ENCODE data around the gene CHD5.

CHD5 gene

DNA sequence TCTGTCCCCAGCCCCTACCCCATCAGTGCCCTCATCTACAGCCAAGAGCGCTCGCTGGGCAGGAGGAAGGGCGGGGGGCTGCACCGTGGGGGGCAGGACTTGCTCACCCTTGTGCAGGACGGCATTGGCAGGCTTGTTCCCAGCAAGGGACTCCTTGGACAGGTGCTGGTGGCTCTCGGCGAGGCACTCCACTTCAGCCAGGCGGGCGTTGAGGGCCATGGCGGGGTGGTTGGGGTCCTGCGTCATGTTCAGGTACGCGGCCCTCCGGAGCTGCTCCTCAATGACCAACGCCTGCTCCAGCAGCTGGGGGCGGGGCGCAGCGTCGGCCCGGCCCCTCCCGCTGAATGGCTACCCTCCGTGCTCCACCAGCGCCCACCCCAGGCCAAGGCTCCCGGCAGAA lies 70.4 kb downstream of the CHD5 start:
- DNase-seq, result no peak

DNA sequence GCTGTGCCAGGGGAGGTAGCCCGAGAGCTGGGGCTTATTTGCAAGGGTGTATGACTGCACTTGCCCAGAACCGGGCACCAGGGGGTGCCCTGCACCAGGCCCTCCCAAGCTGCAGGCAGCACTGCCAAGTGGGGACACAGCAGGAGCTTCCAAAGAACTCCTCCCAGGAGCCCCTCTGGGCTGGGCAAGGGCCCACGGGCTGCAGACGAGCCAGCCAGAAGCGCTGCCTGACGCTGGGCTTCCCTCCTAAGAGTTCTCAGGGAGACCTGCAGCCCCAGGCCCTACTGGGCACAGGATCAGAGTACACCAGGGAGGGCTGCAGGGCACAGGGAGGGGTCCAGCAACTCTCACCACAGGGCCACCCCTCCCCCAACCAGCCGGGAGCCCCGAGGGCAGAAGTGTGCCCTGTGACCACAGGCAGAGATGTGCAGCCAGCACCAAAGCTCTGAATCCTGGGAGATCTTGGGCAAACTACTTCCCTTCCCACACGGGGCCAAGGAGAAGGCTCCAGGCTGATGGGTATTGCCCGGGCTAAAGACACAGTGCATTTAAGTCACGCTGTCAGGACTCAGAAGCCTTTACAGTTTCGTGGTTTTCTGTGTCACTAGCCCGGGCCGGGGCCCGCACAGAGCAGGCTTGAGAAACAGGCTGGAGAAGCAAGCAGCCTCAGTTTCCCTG lies 71.0 kb downstream of the CHD5 start:
- DNase-seq, result peak; percentile 87

DNA sequence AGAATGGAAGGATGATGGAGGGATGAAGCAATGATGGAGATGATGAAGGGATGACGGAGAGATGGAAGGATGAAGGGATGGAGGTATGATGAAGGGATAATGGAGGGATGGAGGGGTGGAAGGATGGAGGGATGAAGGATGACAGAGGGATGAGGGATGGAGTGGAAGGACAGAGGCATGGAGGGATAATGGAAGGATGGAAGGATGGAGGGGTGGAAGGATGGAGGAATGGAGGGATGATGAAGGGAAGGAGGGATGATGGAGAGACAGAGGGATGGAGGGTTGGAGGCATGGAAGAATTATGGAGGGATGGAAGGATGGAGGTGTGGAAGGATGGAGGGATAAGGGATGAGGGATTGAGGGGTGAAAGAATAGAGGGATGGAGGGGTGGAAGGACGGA lies 71.6 kb downstream of the CHD5 start:
- no peak for DNase-seq

DNA sequence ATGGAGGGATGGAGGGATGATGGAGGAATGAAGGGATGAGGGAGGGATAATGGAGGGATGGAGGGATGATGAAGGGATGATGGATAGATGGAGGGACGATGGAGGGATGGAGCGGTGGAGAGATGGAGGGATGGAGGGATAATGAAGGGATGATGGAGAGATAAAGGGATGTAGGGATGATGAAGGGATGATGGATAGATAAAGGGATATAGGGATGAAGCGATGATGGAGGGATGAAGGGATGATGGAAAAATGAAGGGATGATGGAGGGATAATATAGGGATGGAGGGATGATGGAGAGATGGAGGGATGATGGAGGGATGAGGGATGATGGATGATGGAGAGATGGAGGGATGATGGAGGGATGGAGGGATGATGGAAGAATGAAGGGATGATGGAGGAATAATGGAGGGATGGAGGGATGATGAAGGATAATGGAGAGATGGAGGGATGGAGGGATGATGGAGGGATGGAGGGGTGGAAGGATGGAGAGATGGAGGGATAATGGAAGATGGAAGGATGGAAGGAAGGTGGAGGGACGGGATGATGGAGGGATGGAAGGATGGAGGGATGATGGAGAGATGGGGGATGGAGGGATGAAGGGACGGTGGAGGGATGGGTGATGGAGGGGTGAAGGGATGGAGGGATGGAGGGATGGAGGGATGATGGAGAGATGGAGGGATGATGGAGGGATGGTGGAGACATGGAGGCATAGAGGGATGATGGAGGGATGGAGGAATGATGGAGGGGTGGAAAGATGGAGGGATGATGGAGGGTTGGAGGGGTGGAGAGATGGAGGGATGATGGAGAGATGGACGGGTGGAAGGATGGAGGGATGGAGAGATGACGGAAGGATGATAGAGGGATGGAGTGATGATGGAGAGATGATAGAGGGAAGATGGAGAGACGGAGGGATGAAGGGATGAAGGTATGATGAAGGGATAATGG lies 72.4 kb downstream of the CHD5 start:
- DNase-seq, result no peak

DNA sequence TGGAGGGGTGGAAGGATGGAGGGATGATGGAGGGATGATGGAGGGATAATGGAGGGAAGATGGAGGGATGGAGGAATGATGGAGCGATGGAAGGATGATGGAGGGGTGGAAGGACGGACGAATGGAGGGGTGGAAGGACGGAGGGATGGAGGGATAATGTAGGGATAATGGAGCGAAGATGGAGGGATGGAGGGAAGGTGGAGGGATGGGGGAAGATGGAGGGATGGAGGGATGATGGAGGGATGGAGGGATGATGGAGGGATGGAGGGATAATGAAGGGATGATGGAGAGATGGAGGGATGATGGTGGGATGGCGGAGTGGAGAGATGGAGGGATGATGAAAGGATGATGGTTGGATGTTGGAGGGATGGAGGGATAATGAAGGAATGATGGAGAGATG lies 73.1 kb downstream of the CHD5 start:
- DNase-seq, result no peak

DNA sequence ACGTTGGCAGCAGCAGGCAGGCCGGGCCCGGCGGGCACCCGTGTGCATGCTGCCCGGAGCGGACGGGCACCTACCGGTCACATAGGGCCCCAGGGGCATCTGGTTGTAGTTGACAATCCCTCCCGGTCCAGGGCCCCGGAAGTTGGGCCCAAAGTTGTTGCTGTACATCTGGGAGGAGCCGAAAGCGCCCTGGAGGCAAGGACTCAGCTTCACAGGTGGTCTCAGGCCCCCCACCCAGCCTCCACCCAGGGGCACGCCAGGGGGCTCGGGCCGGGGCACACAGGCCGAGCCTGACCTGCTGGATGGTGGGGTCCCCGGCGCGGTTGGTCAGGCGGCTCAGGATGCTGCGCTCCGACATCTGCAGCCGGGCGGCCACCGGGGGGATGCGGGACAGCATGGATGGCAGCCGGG lies 73.8 kb downstream of the CHD5 start:
- DNase-seq, result no peak

DNA sequence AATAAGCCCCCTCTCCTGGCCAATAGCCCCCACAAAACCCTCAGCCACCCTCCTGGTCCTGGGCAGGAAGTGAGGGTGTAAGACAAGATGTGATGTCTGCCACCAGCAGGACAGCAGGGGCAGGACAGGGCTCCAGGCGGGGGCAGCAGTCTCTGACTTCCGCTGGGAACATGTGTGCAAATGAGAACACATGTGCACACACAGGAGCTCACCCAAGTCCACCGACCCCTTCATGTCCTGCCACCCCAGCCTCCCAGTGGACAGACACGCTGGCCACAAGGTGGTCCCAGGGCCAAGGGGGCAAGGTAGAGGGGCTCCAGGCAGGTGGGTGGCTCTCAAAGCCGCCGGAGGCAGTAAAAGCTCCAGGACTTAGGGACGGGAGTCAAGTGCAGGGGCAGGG lies 74.4 kb downstream of the CHD5 start:
- DNase-seq, result peak; percentile 72

DNA sequence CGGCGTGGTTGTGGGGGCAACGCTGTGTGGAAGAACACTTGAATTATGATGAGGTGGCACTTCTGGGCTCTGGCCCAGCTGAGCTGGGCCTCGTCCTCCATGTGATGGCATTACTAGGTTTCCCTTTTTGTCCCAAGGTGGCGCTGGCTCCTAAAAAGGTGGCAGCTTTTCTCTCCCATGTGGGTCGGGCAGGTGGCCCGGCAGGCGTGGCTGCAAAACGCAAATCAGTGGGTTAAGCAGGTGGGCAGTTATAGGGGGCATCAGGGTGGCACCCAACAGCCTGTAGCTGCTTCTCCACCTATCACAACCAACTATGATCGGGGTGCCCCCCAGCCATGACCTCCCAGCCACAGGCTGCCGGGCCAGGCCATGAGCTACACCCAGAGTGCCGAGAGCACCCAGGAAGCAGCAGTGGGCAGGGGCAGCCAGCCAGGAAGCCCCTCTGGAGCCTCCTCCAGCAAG lies 74.9 kb downstream of the CHD5 start:
- peak; percentile 76 for DNase-seq

DNA sequence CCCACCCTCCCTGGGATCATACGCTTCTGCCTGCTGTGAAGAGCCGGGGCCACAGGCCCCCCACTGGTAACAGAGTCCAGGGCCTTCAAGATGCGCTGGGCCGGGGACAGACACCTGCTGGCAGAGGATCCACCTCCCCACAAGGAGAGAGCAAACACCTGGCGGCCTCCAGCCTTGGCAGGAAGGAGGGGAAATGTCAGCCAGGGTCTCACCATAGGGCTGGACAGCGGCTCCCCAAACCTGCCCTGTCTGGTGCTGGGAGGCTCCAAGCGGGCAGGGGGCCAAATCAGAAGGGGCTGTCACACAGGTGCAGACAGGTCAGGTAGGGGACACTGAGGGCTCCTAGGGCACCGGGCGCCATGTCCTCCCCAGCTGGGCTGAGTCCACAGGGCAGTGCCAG lies 75.5 kb downstream of the CHD5 start:
- no peak for DNase-seq

DNA sequence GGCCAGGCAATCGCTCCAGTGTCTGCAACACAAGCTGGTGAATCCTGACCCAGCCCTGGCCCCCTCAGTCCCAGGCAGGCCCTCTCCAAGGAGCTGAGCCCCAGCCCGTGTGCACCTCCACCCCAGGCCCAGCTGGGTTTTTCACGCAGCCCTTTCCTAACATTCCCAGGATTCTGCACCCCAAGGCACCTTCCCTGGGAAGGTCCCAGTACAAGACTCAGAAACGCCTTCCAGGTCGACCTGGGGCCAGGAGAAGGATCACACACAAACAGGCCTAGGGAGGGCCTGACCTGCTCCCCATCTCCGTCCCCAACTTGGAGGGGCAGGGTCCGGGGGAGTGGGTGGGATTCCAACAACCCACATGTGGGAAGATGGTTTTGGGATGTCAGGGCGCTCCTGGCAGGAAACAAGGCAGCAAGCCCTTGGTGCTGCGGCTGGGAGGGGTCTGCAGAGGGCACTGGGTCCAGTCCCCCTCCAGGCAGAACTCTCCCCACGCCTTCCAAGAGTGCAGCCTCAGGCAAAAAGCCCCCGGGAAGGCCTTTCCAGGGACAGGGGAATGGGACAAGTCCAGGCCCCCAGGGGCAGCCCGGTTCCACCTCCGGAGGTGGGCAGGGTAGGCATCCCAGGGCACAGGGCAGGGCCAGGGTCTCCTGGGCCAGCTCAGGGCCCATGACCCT lies 76.1 kb downstream of the CHD5 start:
- no peak for DNase-seq

DNA sequence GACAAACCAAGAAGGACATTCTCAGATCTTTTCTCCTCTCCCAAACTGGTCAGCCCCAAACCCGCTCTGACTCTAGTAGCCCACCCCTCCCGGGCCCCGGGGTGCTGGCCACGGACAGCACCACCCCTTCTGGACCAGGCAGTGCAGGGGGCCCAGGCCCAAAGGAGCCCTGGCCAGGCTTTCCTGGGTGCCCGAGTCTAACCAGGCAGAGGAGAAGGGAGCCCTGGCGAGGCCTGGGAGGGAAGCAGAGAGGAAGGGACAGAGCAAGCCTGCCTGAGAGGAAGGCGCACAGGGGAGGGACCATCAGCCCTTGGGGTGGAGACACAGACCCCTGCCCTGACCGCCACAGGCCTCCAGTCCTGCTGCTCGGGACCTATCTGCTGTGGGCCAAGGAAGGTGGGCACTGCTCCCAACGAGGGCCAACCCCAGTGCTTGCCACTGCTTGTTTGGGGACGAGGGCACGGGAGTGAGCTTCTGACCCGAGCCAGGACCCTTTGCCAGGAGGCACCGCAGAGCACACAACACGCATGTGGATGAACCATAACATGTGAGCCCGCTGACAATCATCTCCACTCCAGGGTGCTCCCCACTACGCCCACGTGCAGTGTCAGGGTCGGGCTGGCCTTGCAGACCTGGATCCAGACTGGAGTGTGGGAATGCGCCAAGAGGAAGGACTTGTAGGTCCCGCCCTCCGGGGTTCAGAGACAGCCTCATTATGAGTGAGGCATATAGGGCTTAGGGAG lies 76.8 kb downstream of the CHD5 start:
- DNase-seq, result no peak

DNA sequence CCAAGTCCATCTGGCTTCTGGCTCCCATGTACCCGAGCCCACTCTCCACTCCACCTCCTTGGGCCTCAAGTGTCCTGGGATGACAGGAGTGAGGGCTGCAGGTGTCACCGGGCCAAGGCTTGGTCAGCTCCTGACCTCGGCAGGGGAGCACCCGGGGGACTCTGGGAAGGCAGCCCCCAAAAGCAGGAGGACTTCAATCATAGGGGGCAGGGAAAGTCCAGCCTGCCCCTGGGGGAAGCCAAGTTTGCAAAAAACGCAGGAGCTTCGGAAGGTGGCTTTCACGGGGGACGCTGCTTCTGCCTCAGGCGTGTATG lies 77.6 kb downstream of the CHD5 start:
- no peak for DNase-seq

DNA sequence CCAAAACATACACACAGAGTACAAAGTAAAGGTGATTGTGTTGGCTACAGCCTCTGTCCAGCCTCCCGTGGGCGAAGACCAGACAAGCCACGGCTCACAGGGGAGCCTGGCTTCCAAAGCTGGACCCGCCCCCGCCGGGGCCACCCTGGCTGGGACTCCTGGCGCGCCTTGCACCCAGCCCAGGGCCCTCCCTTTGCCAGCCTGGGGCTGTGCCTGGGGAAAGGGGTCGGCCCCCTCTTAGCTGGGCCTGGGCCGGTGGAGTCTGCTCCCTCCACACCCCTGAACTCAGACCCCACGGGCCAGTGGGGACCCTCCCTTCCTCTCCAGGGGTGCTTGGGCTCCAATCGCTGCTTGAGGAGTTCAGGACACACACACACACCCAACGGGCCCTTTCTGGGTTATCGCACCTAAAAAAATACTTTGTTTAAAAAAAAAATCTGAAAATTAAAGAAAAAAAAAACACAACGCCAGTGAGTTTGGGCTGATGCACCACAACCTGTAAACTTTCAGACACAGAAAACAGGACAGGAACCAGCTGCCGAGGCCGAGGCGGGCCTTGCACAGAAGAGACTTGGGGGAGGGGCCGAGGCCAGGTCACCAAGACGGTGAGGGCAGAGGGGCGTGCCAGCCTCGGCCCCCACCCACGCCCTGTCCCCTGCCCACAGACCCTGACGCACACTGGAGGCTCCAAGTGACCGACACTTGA lies 78.1 kb downstream of the CHD5 start:
- DNase-seq, result no peak

DNA sequence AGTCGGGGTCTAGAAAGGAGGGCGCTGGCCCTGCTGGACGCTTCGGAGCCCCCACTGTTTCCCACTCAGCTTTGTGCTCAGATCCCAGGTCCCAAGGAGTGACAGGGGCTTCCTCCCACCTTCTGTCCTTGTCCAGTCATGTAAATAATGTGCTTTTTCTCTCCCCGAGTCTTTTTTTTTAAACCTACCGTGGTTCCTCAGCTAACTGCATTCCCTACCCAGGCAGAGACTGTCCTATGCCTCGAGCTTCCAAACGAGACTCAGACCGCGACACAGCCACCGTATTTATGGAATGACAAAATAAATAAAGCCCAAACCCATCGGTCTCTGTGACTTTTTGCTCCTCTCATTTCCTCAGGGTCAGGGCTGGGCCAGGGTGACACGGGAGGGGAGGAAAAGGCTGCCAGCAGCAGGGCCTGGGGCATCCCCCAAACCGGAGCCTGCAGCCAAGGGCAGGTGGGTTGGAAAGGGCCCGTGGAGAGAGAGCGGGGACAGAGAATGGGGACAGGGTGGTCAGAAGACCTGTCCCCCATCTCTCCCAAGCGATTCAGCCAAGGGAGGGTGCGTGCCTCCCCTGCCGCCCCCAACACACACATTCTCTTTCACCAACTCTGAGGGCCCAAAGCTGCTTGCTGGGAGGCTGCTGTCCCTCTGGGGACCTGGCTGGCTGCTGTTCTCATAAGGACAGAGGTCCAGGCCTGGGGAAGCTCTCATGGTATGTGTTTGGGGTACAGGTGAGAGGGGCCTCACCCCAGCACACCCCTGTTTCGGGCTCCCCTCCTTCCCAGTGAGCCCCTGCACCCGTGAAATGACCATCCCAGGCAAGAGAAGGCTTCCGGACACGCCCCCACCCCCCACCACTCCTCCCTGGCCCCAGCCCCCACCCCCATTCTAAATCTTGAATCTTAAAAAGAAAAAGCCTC lies 79.0 kb downstream of the CHD5 start:
- no peak for DNase-seq

DNA sequence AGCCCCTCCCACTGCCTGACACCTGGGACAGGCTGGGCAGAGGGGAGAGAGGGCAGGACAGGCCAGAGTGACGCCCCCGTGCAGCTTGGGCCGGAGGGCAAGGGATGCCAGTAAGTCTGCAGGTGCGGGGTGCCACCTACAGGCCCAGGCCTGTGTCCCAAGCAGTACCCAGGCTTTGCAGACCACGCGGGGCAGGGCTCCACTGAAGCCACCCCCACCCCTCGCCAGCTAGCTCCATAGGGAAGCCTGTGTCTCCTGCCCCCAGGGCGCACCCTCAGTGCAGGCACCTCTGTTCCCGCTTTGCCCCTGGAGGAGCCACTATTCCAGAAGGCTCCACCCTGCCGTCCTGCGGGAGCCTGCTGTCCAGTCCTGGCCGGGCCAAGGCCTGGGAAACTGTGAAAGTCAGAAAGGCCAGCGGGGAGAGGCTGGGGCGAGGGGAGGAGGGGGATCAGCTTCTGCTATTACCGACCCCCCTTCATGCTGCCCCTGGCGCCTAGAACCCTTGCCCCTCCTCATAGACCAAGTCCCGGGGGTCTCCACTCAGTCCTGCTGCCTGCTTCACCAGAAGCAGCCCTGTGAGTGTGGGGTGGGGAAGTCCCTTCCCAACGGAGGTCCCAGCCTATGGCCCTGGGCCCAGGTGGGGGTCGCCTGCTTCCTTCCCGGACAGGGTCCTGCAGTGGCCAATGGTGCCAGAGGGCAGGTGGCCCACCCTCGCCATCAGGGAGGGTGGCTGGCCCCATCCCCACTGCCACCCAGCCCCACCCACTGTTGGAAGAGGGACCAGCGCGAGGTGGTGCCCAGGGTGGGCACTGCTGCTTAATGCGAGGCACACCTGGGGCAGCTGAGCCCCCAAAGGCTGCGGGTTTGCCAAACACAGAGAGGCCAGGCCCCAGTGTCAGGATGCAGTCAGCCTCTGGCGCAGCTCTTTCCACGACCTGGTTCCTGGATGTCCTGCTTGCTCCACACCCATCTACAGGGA lies 80.0 kb downstream of the CHD5 start:
- peak; percentile 82 for DNase-seq

DNA sequence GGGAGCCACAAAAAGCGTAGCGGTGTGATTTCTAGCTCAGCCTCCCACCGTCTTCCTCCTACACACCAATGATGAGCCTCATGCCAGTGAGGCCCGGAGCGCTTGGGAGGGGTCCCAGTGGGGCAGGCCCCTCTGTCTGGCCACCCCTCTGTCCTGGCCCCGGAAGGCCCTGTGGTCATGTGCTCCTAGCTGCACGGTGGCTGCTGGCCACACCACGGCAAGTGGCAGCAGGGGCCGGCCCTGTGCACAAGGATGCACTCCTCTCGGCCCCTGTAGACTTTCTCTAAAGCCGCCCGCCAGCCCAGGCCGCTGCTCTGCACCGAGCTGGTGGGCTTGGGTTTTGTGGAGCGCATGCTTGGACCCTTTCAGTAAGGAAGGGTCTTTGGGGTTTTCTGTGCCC lies 80.8 kb downstream of the CHD5 start:
- no peak for DNase-seq

DNA sequence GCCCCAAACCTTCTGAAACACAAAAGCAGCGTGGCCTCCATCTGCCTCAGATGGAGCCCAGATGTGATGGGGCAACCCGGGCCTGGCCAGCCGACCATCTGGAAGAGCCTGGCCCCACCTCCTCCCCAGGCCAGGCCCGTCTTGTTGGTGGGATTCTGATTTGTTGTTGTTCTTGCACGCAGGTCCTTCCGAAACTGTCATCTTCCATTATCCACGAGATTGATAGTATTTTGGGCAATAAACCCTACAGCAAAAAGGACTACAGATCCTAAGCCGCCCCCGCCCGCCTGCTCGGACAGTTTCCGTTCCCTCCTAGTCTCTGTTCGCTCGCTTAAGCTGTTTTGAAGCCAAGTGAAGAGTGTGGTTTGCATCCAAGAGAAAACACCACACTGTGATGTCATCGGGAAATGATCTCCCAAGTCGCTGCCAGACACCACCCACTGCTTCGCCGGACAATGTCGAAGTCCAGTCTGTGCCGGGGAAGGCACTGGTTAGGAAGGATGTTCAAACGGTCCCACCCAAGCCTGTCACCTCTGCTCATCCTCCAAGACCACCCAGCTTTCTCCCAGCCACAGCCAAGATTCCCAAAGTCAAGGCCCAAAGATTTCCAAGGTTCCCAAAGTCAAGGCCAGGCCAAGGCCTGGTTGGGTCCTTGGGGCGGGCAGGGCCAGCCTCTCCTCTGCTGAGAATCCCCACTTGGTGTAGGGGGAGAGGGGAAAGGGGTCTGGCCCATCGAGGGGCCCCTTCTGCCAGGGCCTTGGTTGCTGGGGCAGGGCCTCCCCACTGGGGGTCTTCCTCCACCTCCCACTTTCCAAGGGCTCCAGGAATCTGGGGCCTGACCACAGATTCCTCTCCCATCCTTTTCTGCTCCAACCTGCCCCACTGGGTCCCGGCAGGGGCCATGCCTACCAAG lies 81.6 kb downstream of the CHD5 start:
- no peak for DNase-seq

DNA sequence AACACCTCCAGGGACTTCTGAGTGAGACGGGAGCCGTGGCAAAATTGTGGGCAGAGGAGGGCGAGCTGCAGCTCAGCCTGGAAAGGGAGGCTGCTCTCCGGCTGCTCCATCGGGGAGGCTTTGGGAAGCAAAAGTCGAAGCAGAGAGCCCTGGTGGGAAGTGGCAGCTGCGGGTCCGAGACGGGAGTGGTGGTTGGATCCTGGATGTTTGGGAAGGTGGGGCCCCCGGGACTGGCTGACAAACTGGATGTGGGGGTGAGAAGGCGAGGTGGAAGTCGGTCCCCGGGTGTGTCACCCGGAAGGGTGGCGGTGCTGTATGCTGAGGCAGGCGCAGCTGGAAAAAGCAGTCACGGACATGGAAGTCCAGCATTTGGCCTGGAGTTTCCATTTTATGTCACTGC lies 82.3 kb downstream of the CHD5 start:
- no peak for DNase-seq

DNA sequence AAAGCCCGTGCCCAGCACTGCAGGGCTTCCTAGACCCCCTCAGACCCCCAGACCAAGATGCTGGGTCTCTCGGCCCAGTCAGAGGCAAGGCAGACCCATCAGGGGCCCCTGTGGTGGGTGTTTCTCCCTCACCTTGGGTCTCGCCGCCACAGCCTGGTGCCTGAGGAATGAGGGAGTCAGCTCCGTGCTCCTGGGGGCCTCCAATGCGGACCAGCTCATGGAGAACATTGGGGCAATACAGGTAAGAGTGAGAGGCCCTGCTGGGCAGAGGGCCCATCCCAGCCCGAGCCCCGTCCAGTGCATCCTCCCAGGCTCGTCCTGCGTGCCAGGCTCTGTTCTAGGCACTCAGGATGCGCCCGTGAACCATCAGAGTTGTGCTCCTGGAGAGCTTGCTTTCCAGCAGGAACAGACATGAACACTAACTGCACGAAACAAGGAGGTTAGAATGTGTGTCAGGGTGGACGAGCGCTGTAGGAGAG lies 83.0 kb downstream of the CHD5 start:
- no peak for DNase-seq
